Inflammatory macrophage treated with lipopolysaccharide for 1 hour (primary cell): ENCODE data around the gene YEATS4.

Experiments used
- DNase-seq, 2 donors: peaks; one replicate each; pipeline ENCODE4 v3.0.0-alpha.2; 2020 to 2022

The YEATS4 gene

GRCh38 chr12:69440016-69440415, 80.5 kb downstream of the YEATS4 start:
- no peak for DNase-seq
